ENCODE results near the gene EYS.

EYS gene

DNA sequence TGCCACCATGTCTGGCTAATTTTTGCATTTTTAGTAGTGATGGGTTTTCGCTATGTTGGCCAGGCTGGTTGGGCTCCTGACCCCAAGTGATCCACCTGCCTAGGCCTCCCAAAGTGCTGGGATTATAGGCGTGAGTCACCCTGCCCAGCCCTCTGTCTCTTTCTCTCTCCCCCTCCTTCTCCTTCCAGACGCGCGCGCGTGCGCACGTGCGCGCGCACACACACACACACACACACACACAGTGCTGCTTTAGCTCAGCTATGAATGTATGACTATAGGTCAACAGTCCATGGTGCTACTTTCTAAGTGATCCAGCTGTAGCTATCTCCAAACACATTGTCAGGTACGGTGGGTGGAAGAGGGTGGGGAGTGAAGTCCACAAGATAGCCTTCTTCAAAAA lies 1621.9 kb downstream of the EYS start:
- TF ChIP-seq CTCF (conservative IDR thresholded peaks at IDR 0.05) (no peak), ZFX (IDR thresholded peaks at IDR 0.05) (no peak)
- H3K27ac ChIP-seq, result no peak overlapping the region

DNA sequence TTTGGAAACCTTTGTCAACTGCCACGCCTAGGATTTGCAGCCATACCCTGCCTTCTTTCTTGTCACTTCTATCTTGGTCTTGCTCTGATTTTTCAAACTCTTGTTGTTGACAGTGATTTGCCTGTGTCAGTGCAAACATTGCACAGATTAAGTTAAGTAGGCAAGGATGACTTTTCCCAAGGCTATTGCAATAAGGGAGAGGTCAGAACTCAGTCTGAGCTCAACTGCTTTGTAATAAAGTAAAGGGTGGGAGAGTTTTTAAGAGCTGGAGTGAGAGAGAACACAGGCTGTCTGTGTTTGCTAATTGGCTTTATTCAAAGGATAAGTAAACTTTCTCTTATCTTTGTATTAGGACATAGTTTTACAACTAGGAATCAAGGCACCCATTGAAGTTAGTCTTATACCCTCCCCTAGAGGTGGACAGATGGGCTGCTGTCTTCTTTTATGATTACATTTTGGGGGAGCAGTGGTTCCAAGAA lies 1622.8 kb downstream of the EYS start:
- TF ChIP-seq CTCF (conservative IDR thresholded peaks at IDR 0.05) (no peak), ZFX (IDR thresholded peaks at IDR 0.05) (no peak)
- H3K27ac ChIP-seq, result no peak overlapping the region

DNA sequence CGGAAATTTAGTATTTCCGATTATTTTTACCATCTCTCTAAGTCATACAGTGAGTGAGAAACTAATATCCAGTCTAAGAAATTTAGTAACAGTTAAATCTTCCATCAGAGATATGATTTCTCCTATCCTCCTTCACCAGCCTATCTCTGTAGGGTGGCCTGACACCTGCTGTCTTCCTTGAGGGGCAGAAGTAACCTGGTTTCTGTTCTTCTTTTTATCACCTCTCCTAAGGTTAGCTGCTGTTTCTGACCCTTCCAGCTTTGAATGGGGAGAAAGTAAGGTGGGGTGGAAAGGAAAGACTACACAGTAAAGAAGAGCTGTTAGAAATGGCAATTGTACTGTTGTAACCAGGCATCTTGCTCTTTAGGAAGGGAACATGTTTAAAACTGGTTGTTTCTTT lies 1623.8 kb downstream of the EYS start:
- H3K27ac ChIP-seq, result no peak overlapping the region
- TF ChIP-seq ZFX (IDR thresholded peaks at IDR 0.05) (no peak), CTCF (conservative IDR thresholded peaks at IDR 0.05) (no peak)

- TF ChIP-seq CTCF (conservative IDR thresholded peaks at IDR 0.05), result no peak
- no peak for TF ChIP-seq ZFX (IDR thresholded peaks at IDR 0.05)
- no peak overlapping the region for H3K27ac ChIP-seq
Measured at GRCh38 chr6:64081453-64081852, 1625.6 kb downstream of the EYS start.

DNA sequence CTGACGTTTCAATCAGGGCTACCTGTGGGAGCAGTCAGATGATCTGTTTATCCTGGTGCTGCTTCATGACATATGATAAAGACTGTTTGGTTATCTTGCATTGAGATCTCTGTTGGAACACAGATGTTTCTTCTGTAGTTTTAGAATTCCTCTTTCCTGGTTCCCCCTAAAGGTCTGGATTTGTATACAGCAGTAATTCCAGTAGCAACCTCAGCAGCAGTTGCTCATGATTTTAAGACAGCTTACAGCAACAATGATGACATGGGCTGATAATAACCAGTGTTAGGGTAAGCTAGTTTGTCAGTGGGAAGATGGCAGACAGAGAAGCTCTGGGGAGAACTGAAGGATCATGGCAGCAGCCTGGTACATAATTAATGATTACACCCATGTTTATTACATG lies 1632.0 kb downstream of the EYS start:
- no peak overlapping the region for H3K27ac ChIP-seq
- TF ChIP-seq ZFX (IDR thresholded peaks at IDR 0.05) (no peak), CTCF (conservative IDR thresholded peaks at IDR 0.05) (no peak)

- TF ChIP-seq CTCF (conservative IDR thresholded peaks at IDR 0.05) (no peak), ZFX (IDR thresholded peaks at IDR 0.05) (no peak)
Measured at GRCh38 chr6:64072686-64073085, 1634.3 kb downstream of the EYS start.

GRCh38 chr6:64064919-64065318 lies 1642.1 kb downstream of the EYS start:
- no peak overlapping the region for H3K27ac ChIP-seq
- TF ChIP-seq ZFX (IDR thresholded peaks at IDR 0.05), result no peak
- TF ChIP-seq CTCF (conservative IDR thresholded peaks at IDR 0.05), result no peak

More at GRCh38 chr6:64072686-64073085, 1634.3 kb downstream of the EYS start:
- no peak overlapping the region for H3K27ac ChIP-seq

Data from C4-2B (cell line).